SK-N-MC (cell line): ENCODE results near the gene ZNF681.

ENCODE experiments used
- EZH2 ChIP-seq: fragments of 200-600 bp; sonication (generic); IDR thresholded peaks from one replicate; pipeline ENCODE4 v1.6.1; 2017; ENCODE audit warnings: antibody characterized with exemption
- FOXP2 ChIP-seq: optimal IDR thresholded peaks from 2 replicates; pipeline ENCODE3; 2011; ENCODE audit warnings: mild to moderate bottlenecking, moderate library complexity; ENCODE audit not compliant: insufficient read depth; ENCODE audit errors: extremely low read length, control extremely low read depth
- POLR2AphosphoS5 ChIP-seq: IDR thresholded peaks from 2 replicates; pipeline ENCODE4 v1.6.1; 2012; ENCODE audit warnings: mild to moderate bottlenecking, low read depth, low read length, borderline replicate concordance

DNA sequence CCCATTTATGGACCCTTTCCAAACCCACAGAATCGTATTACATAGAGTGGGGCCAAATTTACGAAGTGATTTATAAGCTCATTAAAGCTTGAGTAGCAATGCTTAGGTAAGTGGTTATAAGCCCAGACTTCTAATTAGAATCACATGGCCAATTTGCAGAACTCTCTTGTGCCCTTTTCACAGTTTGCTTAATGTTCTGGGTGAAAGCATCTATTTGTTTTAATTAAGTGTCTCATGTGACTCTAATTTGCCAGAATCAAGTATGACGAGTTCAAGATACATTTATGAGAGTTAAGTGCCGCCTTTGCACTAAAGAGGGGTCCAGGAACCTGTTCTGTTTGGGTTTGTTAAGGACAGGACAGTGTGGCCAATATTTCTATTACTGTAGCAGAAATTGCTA, 46.0 kb upstream of the ZNF681 start:
- TF ChIP-seq POLR2AphosphoS5 (no peak), EZH2 (no peak), FOXP2 (no peak)
